K562 (cell line): ENCODE results near the gene ZNF775. TPM values are rescaled to one million over a fixed set of nuclear protein-coding genes. Genes with fewer than 3 reads are reported as not detected.

Experiments
- FOXJ2 ChIP-seq: fragments of 200-800 bp; sonication (Bioruptor generic); IDR thresholded peaks from 2 replicates; pipeline ENCODE4 v1.6.1; 2016; ENCODE audit warnings: missing genetic modification characterization, missing compliant biosample characterization
- GTF3C2 ChIP-seq: IDR thresholded peaks from 3 replicates; pipeline ENCODE4 v1.6.1; 2011; ENCODE audit warnings: borderline replicate concordance, mild to moderate bottlenecking, moderate library complexity; ENCODE audit not compliant: insufficient read length; ENCODE audit errors: extremely low read depth
- LARP7 ChIP-seq: fragments of 450-650 bp; IDR thresholded peaks from 2 replicates; pipeline ENCODE4 v1.6.1; 2016
- MCM3 ChIP-seq: fragments of 450-650 bp; IDR thresholded peaks from 2 replicates; pipeline ENCODE4 v1.6.1; 2016
- NBN ChIP-seq: fragments of 450-650 bp; IDR thresholded peaks from 2 replicates; pipeline ENCODE4 v1.6.1; 2016; ENCODE audit warnings: low read depth, mild to moderate bottlenecking
- RBFOX2 ChIP-seq: fragments of 200-400 bp; formaldehyde crosslinking; IDR thresholded peaks from 2 replicates; pipeline ENCODE4 v1.6.1; 2017; ENCODE audit warnings: low read depth, mild to moderate bottlenecking, low read length, moderate library complexity
- SREBF2 ChIP-seq: sonication (generic); formaldehyde crosslinking; IDR thresholded peaks from 2 replicates; pipeline ENCODE4 v1.4.0; 2020; ENCODE audit warnings: mild to moderate bottlenecking, missing genetic modification reagents
- ZNF395 ChIP-seq: fragments of 200-800 bp; sonication (Bioruptor generic); IDR thresholded peaks from 2 replicates; pipeline ENCODE4 v1.6.1; 2017; ENCODE audit warnings: missing genetic modification characterization, missing compliant biosample characterization
- polyA plus RNA-seq, 8 experiments: library from polyadenylated mRNA; depleted of rRNA in 4 of 8; stranded (reverse) in 5 of 8; unstranded in 3 of 8; fragments of >200 nt; fragmentation: Nextera tagmentation in 2 of 8; fragmentation: Illumina TruSeq in 1 of 8; extraction: Ambion mirVana in 2 of 8; extraction: Trizol in 1 of 8; gene quantifications; 2 replicates each; pipeline versions ENCODE4 v1.2.1 to v1.2.3, GENCODE V29; 2011 to 2014; ENCODE audit warnings: inconsistent platforms in 1 of 8, missing spikeins in 1 of 8
- total RNA-seq, 7 experiments: library from RNA; depleted of rRNA in 6 of 7; stranded (reverse); fragments of >200 nt in 6 of 7; fragmentation: Illumina TruSeq in 2 of 7; extraction: Trizol in 2 of 7; gene quantifications; 2 replicates each; pipeline versions ENCODE4 v1.2.1 to v1.2.3, GENCODE V29; 2011 to 2021; ENCODE audit warnings: low replicate concordance in 1 of 7
- TF ChIP-seq, protein P1 (sequence below): IDR thresholded peaks from 2 replicates; pipeline ENCODE4 v1.6.1; 2012; ENCODE audit warnings: low read depth, low read length, improper control_type of control experiment, borderline replicate concordance

Gene ZNF775
- total and polyA plus RNA-seq, 9 of the 15 experiments (the other 6 are each of a cell fraction or from before 2014, with no cell fraction given), result 0.04 to 18.7 (median 4.9) TPM

- TF ChIP-seq GTF3C2 (no peak), LARP7 (no peak), RBFOX2 (no peak), FOXJ2 (tag) (peak; percentile 98), MCM3 (no peak), NBN (no peak), SREBF2 (CRISPR knock-in tag) (no peak), ZNF395 (no peak)
- TF ChIP-seq, protein P1, sequence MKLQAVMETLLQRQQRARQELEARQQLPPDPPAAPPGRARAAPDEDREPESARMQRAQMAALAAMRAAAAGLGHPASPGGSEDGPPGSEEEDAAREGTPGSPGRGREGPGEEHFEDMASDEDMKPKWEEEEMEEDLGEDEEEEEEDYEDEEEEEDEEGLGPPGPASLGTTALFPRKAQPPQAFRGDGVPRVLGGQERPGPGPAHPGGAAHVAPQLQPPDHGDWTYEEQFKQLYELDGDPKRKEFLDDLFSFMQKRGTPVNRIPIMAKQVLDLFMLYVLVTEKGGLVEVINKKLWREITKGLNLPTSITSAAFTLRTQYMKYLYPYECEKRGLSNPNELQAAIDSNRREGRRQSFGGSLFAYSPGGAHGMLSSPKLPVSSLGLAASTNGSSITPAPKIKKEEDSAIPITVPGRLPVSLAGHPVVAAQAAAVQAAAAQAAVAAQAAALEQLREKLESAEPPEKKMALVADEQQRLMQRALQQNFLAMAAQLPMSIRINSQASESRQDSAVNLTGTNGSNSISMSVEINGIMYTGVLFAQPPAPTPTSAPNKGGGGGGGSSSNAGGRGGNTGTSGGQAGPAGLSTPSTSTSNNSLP, result no peak
These were observed 13.3 kb upstream of the ZNF775 start (continued) for GRCh38 chr7:150365673-150366398.
